DND-41 (cell line): Measurements from ENCODE around the gene HIBADH.

Experiments
- EZH2 ChIP-seq: IDR thresholded peaks from 3 replicates; pipeline ENCODE4 v1.6.1; 2012; ENCODE audit warnings: borderline replicate concordance, low read depth, mild to moderate bottlenecking, moderate library complexity, low read length, inconsistent platforms; ENCODE audit not compliant: severe bottlenecking
- TF ChIP-seq, protein P1 (sequence below): IDR thresholded peaks from 2 replicates; pipeline ENCODE4 v1.5.1; 2012; ENCODE audit warnings: borderline replicate concordance, low read length, moderate library complexity, mild to moderate bottlenecking; ENCODE audit not compliant: poor library complexity, severe bottlenecking; ENCODE audit errors: extremely low read depth

DNA sequence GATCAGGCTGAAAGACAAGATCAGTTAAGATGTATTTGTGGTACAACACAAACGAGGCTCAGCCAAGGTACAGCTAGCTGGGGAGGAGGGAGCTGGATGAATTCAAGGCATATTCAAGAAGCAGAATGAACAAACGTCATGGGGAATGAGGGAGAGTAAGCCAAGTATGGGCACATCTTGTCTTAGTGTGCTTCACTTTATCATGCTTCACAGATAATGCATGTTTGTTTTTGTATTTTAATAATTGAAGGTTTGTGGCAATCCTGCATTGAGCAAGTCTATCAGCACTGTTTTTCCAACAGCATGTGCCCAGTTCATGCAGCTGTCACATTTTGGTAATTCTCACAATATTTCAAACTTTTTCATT, 135.4 kb downstream of the HIBADH start:
- TF ChIP-seq, protein P1, sequence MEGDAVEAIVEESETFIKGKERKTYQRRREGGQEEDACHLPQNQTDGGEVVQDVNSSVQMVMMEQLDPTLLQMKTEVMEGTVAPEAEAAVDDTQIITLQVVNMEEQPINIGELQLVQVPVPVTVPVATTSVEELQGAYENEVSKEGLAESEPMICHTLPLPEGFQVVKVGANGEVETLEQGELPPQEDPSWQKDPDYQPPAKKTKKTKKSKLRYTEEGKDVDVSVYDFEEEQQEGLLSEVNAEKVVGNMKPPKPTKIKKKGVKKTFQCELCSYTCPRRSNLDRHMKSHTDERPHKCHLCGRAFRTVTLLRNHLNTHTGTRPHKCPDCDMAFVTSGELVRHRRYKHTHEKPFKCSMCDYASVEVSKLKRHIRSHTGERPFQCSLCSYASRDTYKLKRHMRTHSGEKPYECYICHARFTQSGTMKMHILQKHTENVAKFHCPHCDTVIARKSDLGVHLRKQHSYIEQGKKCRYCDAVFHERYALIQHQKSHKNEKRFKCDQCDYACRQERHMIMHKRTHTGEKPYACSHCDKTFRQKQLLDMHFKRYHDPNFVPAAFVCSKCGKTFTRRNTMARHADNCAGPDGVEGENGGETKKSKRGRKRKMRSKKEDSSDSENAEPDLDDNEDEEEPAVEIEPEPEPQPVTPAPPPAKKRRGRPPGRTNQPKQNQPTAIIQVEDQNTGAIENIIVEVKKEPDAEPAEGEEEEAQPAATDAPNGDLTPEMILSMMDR: no peak
- TF ChIP-seq EZH2: no peak
